WTC11 (cell line): ENCODE measurements around the gene CEBPZOS. TPM values are rescaled to one million over a fixed set of nuclear protein-coding genes. Genes with fewer than 3 reads are reported as not detected.
"Not testable (repeated sequence)": the region's sequence is repeated elsewhere in the genome, so short reads cannot be mapped to it uniquely, and the experiment has no call there.

Experiments used
- ATAC-seq: fragments of 200-7000 bp; cut with Tn5 transposase; 2 replicates; pipeline ENCODE4 v1.10.0; 2021; ENCODE audit warnings: mild to moderate bottlenecking, moderate library complexity
- CTCF ChIA-PET: fragments of 300-600 bp; sonication (Branson Sonifier 250); formaldehyde crosslinking; loops from one replicate; lab custom pipeline; 2021; ENCODE audit warnings: antibody characterized with exemption; lab: Charles Lee
- POLR2A ChIA-PET: fragments of 350-600 bp; sonication (Branson Sonifier 250); formaldehyde crosslinking; loops from one replicate; lab custom pipeline; 2021; ENCODE audit warnings: antibody characterized with exemption; lab: Charles Lee
- DNase-seq: peaks from one replicate; pipeline ENCODE4 v3.0.0; 2021; ENCODE audit warnings: low spot score
- H3K27ac Mint-ChIP-seq: 2 replicates; pipeline ENCODE4 v1.8.0; 2021; ENCODE audit warnings: mixed read lengths
- H3K27me3 Mint-ChIP-seq: 2 replicates; pipeline ENCODE4 v1.8.0; 2021; ENCODE audit warnings: low read depth, mild to moderate bottlenecking, moderate library complexity, mixed read lengths
- H3K36me3 Mint-ChIP-seq: 2 replicates; pipeline ENCODE4 v1.8.0; 2021; ENCODE audit warnings: mixed read lengths
- H3K4me1 Mint-ChIP-seq: 2 replicates; pipeline ENCODE4 v1.8.0; 2022; ENCODE audit warnings: mixed read lengths
- H3K4me3 Mint-ChIP-seq: 2 replicates; pipeline ENCODE4 v1.8.0; 2021; ENCODE audit warnings: mild to moderate bottlenecking, moderate library complexity, mixed read lengths
- H3K9me3 Mint-ChIP-seq: 2 replicates; pipeline ENCODE4 v1.8.0; 2021; ENCODE audit warnings: mixed read lengths
- ATF1 ChIP-seq: sonication (generic); formaldehyde crosslinking; IDR thresholded peaks from 2 replicates; pipeline ENCODE4 v1.8.1; 2023; ENCODE audit warnings: mild to moderate bottlenecking, moderate library complexity, missing genetic modification reagents
- E2F4 ChIP-seq: sonication (generic); formaldehyde crosslinking; IDR thresholded peaks from 2 replicates; pipeline ENCODE4 v1.8.1; 2022; ENCODE audit warnings: low read depth, mild to moderate bottlenecking, moderate library complexity, missing genetic modification reagents, borderline replicate concordance
- EMX1 ChIP-seq: fragments of 250-450 bp; sonication (Bioruptor Pico); IDR thresholded peaks from 2 replicates; pipeline ENCODE4 v1.8.0; 2021; ENCODE audit warnings: mild to moderate bottlenecking
- FOXK1 ChIP-seq: sonication (generic); formaldehyde crosslinking; IDR thresholded peaks from 2 replicates; pipeline ENCODE4 v1.8.0; 2022; ENCODE audit warnings: mild to moderate bottlenecking, moderate library complexity, missing genetic modification reagents
- FOXP4 ChIP-seq: sonication (generic); formaldehyde crosslinking; IDR thresholded peaks from 2 replicates; pipeline ENCODE4 v1.8.0; 2022; ENCODE audit warnings: mild to moderate bottlenecking, missing genetic modification reagents
- HMGA2 ChIP-seq: fragments of 250-450 bp; sonication (Bioruptor Pico); IDR thresholded peaks from 2 replicates; pipeline ENCODE4 v1.4.0; 2021; ENCODE audit warnings: mild to moderate bottlenecking, moderate library complexity
- HMGXB4 ChIP-seq: sonication (generic); formaldehyde crosslinking; IDR thresholded peaks from 2 replicates; pipeline ENCODE4 v1.8.1; 2023; ENCODE audit warnings: mild to moderate bottlenecking, moderate library complexity, missing genetic modification reagents
- KAT7 ChIP-seq: sonication (generic); formaldehyde crosslinking; IDR thresholded peaks from 2 replicates; pipeline ENCODE4 v1.8.1; 2023; ENCODE audit warnings: missing genetic modification reagents, mild to moderate bottlenecking, borderline replicate concordance
- NFYB ChIP-seq: sonication (generic); formaldehyde crosslinking; conservative IDR thresholded peaks from 2 replicates; pipeline ENCODE4 v1.8.0; 2022; ENCODE audit warnings: low read depth, missing genetic modification reagents
- RELA ChIP-seq: sonication (generic); formaldehyde crosslinking; IDR thresholded peaks from 2 replicates; pipeline ENCODE4 v1.8.1; 2022; ENCODE audit warnings: missing genetic modification reagents, mild to moderate bottlenecking, borderline replicate concordance
- TEAD1 ChIP-seq: sonication (generic); formaldehyde crosslinking; IDR thresholded peaks from 2 replicates; pipeline ENCODE4 v1.8.0; 2022; ENCODE audit warnings: mild to moderate bottlenecking, missing genetic modification reagents
- ZBTB43 ChIP-seq: sonication (generic); formaldehyde crosslinking; IDR thresholded peaks from 2 replicates; pipeline ENCODE4 v1.8.1; 2023; ENCODE audit warnings: mild to moderate bottlenecking, missing genetic modification reagents
- ZNF219 ChIP-seq: sonication (generic); formaldehyde crosslinking; IDR thresholded peaks from 2 replicates; pipeline ENCODE4 v1.8.0; 2023; ENCODE audit warnings: missing genetic modification reagents, mild to moderate bottlenecking, borderline replicate concordance
- ZNF232 ChIP-seq: sonication (generic); formaldehyde crosslinking; IDR thresholded peaks from 2 replicates; pipeline ENCODE4 v1.8.0; 2022; ENCODE audit warnings: mild to moderate bottlenecking, missing genetic modification reagents
- ZNF416 ChIP-seq: fragments of 250-450 bp; sonication (Bioruptor Pico); IDR thresholded peaks from 2 replicates; pipeline ENCODE4 v1.9.0; 2021; ENCODE audit warnings: mild to moderate bottlenecking, inconsistent platforms
- ZNF512 ChIP-seq: sonication (generic); formaldehyde crosslinking; IDR thresholded peaks from 2 replicates; pipeline ENCODE4 v1.8.1; 2022; ENCODE audit warnings: missing genetic modification reagents, borderline replicate concordance
- total RNA-seq: library from RNA; stranded (reverse); gene quantifications from 3 replicates; pipeline ENCODE4 v1.2.3, GENCODE V29; 2021

CEBPZOS gene
- total RNA-seq, 1 experiment from 2014 or later, result 129 TPM

- Mint-ChIP-seq H3K9me3 (no peaks in the 10 kb centered on the region), H3K27ac (peak overlapping the region; percentile 90), H3K36me3 (peaks cover 2% of the 10 kb centered on the region), H3K4me3 (no peak overlapping the region), H3K27me3 (peaks cover under 1% of the 10 kb centered on the region; the same call in 1 of the 2 replicates), H3K4me1 (peaks cover 54% of the 10 kb centered on the region)
- ChIA-PET CTCF (interaction anchor here (0.7 to 1.2 kb wide), 7 partner anchors 10 to 795 kb away, joined by 3 to 5 read pairs (median 3); partner anchors contain the start of gene EIF2AK2), POLR2A (no interaction called here)
- no peak for DNase-seq
- peak; percentile 38 for ATAC-seq
- no peak for TF ChIP-seq ATF1 (CRISPR knock-in tag)
- no peak for TF ChIP-seq ZNF416 (CRISPR knock-in tag)
- no peak for TF ChIP-seq HMGA2 (CRISPR knock-in tag)
Observed at GRCh38 chr2:37191253-37191652, 5.0 kb upstream of the CEBPZOS start.

GRCh38 chr2:37191747-37192146, 4.5 kb upstream of the CEBPZOS start:
- Mint-ChIP-seq H3K27ac (peak overlapping the region; percentile 90; the same call in 1 of the 2 replicates), H3K9me3 (no peaks in the 10 kb centered on the region), H3K36me3 (peaks cover 4% of the 10 kb centered on the region), H3K4me3 (no peak overlapping the region), H3K27me3 (peaks cover 2% of the 10 kb centered on the region; the same call in 1 of the 2 replicates), H3K4me1 (peaks cover 54% of the 10 kb centered on the region)
- CTCF ChIA-PET, result interaction anchor here (0.7 to 1.2 kb wide), 7 partner anchors 10 to 1985 kb away, joined by 3 to 5 read pairs (median 3); partner anchors contain the start of gene EIF2AK2
- POLR2A ChIA-PET, result no interaction called here
- peak; percentile 8; the same call in 1 of the 2 replicates for ATAC-seq
- DNase-seq, result no peak
- TF ChIP-seq HMGXB4 (no peak), ZNF232 (CRISPR knock-in tag) (0 out of 2 replicates have a peak, but pooled peaks have one; percentile 37), E2F4 (no peak), EMX1 (CRISPR knock-in tag) (no peak), TEAD1 (CRISPR knock-in tag) (no peak), ZNF219 (CRISPR knock-in tag) (no peak), ZBTB43 (CRISPR knock-in tag) (no peak)

- Mint-ChIP-seq H3K4me1 (peaks cover 59% of the 10 kb centered on the region), H3K9me3 (no peaks in the 10 kb centered on the region), H3K36me3 (peaks cover 10% of the 10 kb centered on the region), H3K27ac (peak overlapping the region; percentile 95), H3K4me3 (no peak overlapping the region), H3K27me3 (peaks cover 2% of the 10 kb centered on the region; the same call in 1 of the 2 replicates)
- DNase-seq (no peak), ATAC-seq (no peak)
- ChIA-PET CTCF (interaction anchor here (1.0 kb wide), 1 partner anchor 1985 kb away, joined by 3 read pairs; no protein-coding TSS in a partner anchor), POLR2A (no interaction called here)
- TF ChIP-seq NFYB (CRISPR knock-in tag) (no peak), FOXP4 (no peak), RELA (CRISPR knock-in tag) (no peak), KAT7 (CRISPR knock-in tag) (no peak), ZNF512 (no peak), FOXK1 (CRISPR knock-in tag) (no peak), EMX1 (CRISPR knock-in tag) (no peak)
Observed at GRCh38 chr2:37192551-37192950, 3.7 kb upstream of the CEBPZOS start.

- peak overlapping the region; percentile 95 for H3K4me3 Mint-ChIP-seq
- H3K27ac Mint-ChIP-seq, result peak overlapping the region; percentile 96
- peaks cover 60% of the 10 kb centered on the region for H3K4me1 Mint-ChIP-seq
- CTCF ChIA-PET, ATAC-seq, POLR2A ChIA-PET, H3K27me3 Mint-ChIP-seq, DNase-seq, H3K9me3 Mint-ChIP-seq: not testable (repeated sequence)
- peaks cover 28% of the 10 kb centered on the region for H3K36me3 Mint-ChIP-seq
Observed at GRCh38 chr2:37195862-37196319, 405 bp upstream of the CEBPZOS start.
